Measurements from ENCODE around the gene ALOX15.
"Not testable (repeated sequence)": the region's sequence is repeated elsewhere in the genome, so short reads cannot be mapped to it uniquely, and the experiment has no call there.

Gene ALOX15

GRCh38 chr17:4594406-4594805 lies 47.1 kb downstream of the ALOX15 start:
- DNase-seq (ENCODE audit: low read depth) = no peak

DNA sequence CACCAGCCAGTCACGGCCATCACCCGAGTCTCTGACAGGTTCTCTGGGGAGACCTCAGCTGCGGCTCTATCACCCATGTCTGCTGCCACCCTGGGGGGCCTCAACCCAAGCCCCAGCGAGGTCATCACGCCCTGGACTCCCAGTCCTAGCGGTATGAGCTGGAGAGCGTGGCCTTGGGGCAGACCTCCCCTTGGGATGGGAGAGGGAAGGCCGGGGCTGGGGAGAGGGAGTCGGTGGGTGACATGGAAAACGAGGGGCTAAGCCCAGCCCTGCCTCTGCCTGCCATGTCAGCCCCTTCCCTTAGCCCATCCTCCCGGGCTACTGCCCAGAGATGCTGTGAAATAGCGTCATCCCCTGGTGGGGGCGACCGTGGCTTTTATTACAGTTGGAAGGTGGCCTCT lies 48.5 kb downstream of the ALOX15 start:
- no peak for DNase-seq (ENCODE audit: low read depth)

DNA sequence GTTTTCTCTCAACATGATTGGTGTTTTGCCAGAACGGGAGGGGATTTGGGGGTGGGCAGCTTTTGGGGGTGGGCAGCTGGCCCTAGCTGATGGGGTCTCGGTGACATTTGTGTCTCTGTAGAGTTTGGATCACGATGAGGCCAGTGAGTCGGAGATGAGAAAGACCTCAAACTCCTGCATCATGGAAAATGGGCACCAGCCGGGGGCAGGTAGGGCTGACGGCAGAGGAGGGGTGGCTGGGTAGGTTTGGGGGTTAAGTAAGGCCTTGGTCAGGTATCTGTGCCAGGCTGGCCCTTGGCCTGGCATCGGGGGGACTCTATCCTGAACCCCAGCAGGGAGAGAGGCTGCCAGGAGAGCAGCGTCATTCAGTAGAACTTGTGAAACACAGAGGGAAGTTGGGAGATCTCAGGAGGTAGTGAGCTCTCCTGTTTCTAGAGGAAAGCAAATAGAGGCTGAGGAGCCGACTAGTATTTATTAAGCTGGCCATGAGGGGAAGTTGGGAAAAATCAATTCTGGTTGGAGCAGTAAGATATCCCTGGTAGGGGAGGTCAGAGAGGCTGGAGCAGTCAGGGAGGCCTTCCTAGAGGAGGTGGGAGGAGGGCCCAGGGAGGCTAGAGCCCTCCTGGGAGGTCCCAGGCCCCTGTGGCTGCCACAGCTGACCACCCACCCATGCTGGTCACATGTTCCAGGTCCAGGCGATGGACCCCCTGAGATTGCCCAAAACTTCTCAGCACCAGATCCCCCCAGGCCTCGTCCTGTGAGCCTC lies 49.1 kb downstream of the ALOX15 start:
- DNase-seq (ENCODE audit: low read depth) = no peak

DNA sequence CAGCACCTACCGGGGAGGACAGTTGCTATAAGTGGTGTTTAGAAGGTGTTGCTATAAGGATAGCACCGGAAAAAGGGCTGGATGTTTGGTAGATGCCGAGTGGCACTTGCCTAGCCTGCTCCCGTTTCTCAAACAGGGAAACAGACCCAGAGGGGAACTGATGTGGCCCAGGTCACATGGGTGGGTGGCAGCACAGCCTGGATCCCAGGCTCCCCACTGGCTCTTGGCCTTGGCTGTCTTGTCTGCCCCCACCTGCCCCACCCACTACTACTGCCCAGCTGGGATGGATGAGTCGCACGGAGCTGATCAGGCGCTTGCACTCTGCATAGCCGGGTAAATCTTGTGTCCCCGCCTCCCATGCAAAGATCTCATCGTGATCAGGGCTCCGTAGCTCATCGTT lies 49.9 kb downstream of the ALOX15 start:
- no peak for DNase-seq (ENCODE audit: low read depth)

GRCh38 chr17:4590981-4591453 lies 50.5 kb downstream of the ALOX15 start:
- DNase-seq (ENCODE audit: low read depth) = no peak

GRCh38 chr17:4590042-4590441 lies 51.4 kb downstream of the ALOX15 start:
- not testable (repeated sequence) for DNase-seq (ENCODE audit: low read depth)

DNA sequence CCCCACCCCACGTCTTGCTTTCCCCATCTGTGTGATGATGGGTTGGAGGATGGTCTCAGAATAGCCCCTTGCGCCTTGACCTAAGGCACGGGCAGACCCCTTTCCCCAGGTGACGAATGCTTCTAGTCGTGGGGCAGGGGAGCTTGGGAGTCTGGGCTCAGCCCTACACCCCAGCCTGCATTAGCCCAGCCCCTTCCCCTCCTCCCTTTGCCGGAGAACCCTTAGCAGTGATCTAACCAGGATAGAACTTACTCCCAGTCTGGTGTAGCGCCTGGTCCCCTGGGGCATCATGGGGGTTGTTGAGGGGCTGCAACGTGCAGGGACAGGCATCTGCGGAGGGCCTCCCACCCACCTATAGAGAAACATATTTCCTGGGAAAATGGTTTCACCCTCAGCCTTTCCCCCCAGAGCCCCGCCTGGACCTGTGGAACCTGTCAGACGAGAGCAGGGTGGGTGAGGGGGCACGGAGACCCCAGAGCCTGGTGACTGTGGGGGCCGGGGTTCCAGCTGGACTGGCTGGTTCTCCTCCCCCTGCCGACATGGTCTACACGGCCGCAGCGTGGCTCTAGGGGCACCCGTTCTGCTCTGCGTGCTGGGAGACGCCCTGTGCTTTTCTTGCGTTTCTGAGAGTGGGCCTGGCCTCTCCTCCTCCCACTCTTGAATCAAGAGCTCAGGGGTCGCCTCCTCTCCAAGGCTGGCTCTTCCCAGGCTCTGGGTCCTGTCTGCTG lies 52.4 kb downstream of the ALOX15 start:
- DNase-seq (ENCODE audit: low read depth) = no peak

DNA sequence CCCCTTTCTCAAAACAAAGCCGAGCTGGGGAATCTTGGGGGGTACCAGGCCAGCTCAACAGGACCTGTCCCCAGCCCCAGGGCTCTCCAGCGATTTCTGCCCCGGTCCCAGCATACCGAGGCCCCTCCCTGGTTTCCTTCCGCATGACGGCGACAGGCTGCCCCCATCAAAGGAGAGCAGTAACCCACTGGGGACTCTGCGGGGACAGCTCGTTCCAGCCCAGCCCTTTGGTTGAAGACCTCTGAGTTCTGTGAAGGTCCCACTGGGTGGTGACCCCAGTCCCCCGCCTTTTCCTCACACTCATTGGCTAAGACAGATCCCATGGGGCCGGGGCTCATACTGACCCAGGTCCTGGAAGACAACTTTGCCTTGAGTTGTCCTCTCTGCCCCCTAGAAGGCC lies 53.1 kb downstream of the ALOX15 start:
- no peak for DNase-seq (ENCODE audit: low read depth)

DNA sequence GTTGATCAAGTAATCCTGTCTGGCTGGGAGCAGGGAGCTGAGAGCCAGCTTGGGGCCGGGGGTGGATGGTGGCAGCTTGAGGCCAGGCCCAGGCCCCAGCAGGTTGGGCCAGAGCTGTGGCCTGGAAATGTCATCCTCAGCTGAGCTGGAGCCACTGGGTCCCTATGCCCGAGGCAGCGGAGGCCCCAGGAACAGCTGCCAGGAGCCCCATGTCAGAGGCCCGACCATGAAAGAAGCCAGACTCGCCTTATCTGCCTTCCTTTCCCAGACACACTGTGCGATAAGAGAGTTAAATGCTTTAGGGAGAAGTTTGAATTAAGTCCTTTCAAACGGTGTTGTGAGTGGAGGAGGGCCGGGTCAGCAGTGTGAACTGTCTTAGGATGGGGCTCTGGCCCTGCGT lies 53.7 kb downstream of the ALOX15 start:
- DNase-seq (ENCODE audit: low read depth) = no peak

GRCh38 chr17:4587195-4587594 lies 54.3 kb downstream of the ALOX15 start:
- DNase-seq (ENCODE audit: low read depth) = no peak

- no peak for DNase-seq (ENCODE audit: low read depth)
Observed at GRCh38 chr17:4586043-4586442, 55.4 kb downstream of the ALOX15 start.

DNA sequence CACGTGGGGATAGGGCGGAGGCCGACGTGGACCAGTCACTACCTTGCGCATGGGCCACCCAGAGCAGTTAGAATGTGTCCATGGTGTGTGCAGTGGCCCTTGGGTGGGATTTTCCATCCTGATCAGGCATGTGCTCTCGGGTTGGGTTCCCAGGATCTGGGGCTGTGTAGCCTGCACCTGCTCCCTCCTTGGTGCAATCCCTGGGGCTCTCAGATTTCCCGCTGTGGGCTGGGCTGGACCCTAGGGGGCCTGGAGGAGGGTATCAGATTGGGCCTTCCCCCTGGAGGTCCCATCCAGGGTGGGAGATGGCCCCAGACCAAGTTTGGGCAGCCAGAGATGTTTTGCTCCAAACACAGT lies 55.9 kb downstream of the ALOX15 start:
- no peak for DNase-seq (ENCODE audit: low read depth)

- no peak for DNase-seq (ENCODE audit: low read depth)
Observed at GRCh38 chr17:4584917-4585637, 56.4 kb downstream of the ALOX15 start.

- no peak for DNase-seq (ENCODE audit: low read depth)
Observed at GRCh38 chr17:4584101-4584916, 57.2 kb downstream of the ALOX15 start, which contains the start of gene SMTNL2. Gene SMTNL2, plus strand, starts transcription at chr17:4584529. Its CDS starts 77 bp downstream, at chr17:4584606.

- no peak for DNase-seq (ENCODE audit: low read depth)
Observed at GRCh38 chr17:4583782-4584100, 57.7 kb downstream of the ALOX15 start.

DNA sequence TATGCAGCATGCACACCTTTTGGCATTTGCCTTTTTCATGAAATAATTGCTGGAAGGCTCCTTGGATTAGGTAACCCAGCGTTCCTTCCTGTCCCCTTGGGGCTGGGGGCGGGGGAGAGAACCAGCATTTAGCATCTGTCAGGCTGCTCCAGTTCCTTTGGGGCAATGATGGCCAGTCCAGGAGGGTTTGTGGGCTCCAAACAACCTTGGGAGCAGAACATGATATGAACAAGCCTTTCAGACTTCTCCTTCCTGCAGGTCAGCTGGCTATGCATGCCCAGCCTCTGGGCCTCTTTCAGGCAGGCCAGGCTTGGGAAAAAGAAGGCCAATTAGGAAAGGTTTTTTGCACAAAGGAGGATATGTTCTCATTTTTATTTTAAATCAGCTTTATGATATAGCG lies 58.3 kb downstream of the ALOX15 start:
- DNase-seq (ENCODE audit: low read depth) = no peak

GRCh38 chr17:4582691-4583090 lies 58.8 kb downstream of the ALOX15 start:
- no peak for DNase-seq (ENCODE audit: low read depth)

GRCh38 chr17:4582101-4582501 lies 59.4 kb downstream of the ALOX15 start:
- no peak for DNase-seq (ENCODE audit: low read depth)
